Stimulated activated memory B cell treated with anti-CD40 and anti-IgM and Interleukin-4, amounts not matched to agents 10 μg/mL and 1 μg/mL and 100 μg/mL, for 72 hours (primary cell): ENCODE results near the gene ADGRB3.
"Not testable (repeated sequence)": the region's sequence is repeated elsewhere in the genome, so short reads cannot be mapped to it uniquely, and the experiment has no call there.

Experiments
- ATAC-seq: fragments of 150-1000 bp; cut with Tn5 transposase; 2 replicates; pipeline ENCODE4 v1.10.0; 2021
- H3K27ac Mint-ChIP-seq: one replicate; pipeline ENCODE4 v1.8.0; 2022; ENCODE audit warnings: mild to moderate bottlenecking, mixed read lengths
- H3K27me3 Mint-ChIP-seq: one replicate; pipeline ENCODE4 v1.8.0; 2022; ENCODE audit warnings: mixed read lengths
- H3K36me3 Mint-ChIP-seq: one replicate; pipeline ENCODE4 v1.8.0; 2022; ENCODE audit warnings: mixed read lengths
- H3K4me1 Mint-ChIP-seq: one replicate; pipeline ENCODE4 v1.8.0; 2022; ENCODE audit warnings: mixed read lengths
- H3K4me3 Mint-ChIP-seq: one replicate; pipeline ENCODE4 v1.8.0; 2022; ENCODE audit warnings: mild to moderate bottlenecking, moderate library complexity, mixed read lengths
- H3K9me3 Mint-ChIP-seq: one replicate; pipeline ENCODE4 v1.8.0; 2022; ENCODE audit warnings: mixed read lengths

ADGRB3 gene

GRCh38 chr6:68868646-68869045 lies 233.6 kb downstream of the ADGRB3 start:
- Mint-ChIP-seq H3K4me1 (no peaks in the 10 kb centered on the region), H3K4me3 (no peak overlapping the region), H3K27me3 (no peaks in the 10 kb centered on the region), H3K27ac (no peak overlapping the region), H3K36me3 (no peaks in the 10 kb centered on the region), H3K9me3 (peaks cover 11% of the 10 kb centered on the region)
- ATAC-seq = no peak

- H3K27me3 Mint-ChIP-seq = no peaks in the 10 kb centered on the region
- H3K4me3 Mint-ChIP-seq = no peak overlapping the region
- H3K27ac Mint-ChIP-seq = no peak overlapping the region
- H3K4me1 Mint-ChIP-seq = no peaks in the 10 kb centered on the region
- no peaks in the 10 kb centered on the region for H3K36me3 Mint-ChIP-seq
- no peak for ATAC-seq
- H3K9me3 Mint-ChIP-seq = no peaks in the 10 kb centered on the region
Measured at GRCh38 chr6:68873236-68873635, 238.2 kb downstream of the ADGRB3 start.

GRCh38 chr6:68874747-68875146 lies 239.7 kb downstream of the ADGRB3 start:
- Mint-ChIP-seq H3K4me3 (no peak overlapping the region), H3K27ac (no peak overlapping the region), H3K4me1 (no peaks in the 10 kb centered on the region), H3K36me3 (no peaks in the 10 kb centered on the region), H3K27me3 (no peaks in the 10 kb centered on the region), H3K9me3 (no peaks in the 10 kb centered on the region)
- no peak for ATAC-seq

GRCh38 chr6:68875403-68875802 lies 240.3 kb downstream of the ADGRB3 start:
- Mint-ChIP-seq H3K36me3 (no peaks in the 10 kb centered on the region), H3K27me3 (no peaks in the 10 kb centered on the region), H3K27ac (no peak overlapping the region), H3K4me1 (no peaks in the 10 kb centered on the region), H3K4me3 (no peak overlapping the region), H3K9me3 (no peaks in the 10 kb centered on the region)
- ATAC-seq = no peak

- H3K36me3 Mint-ChIP-seq = no peaks in the 10 kb centered on the region
- ATAC-seq = no peak
Measured at GRCh38 chr6:68876792-68877493, 241.9 kb downstream of the ADGRB3 start.

GRCh38 chr6:68880050-68880813 lies 245.2 kb downstream of the ADGRB3 start:
- H3K27me3 Mint-ChIP-seq = no peaks in the 10 kb centered on the region
- ATAC-seq = no peak
- no peaks in the 10 kb centered on the region for H3K9me3 Mint-ChIP-seq
- H3K36me3 Mint-ChIP-seq = no peaks in the 10 kb centered on the region
- H3K4me3 Mint-ChIP-seq = no peak overlapping the region
- no peak overlapping the region for H3K27ac Mint-ChIP-seq
- H3K4me1 Mint-ChIP-seq = no peaks in the 10 kb centered on the region

More at GRCh38 chr6:68876792-68877493, 241.9 kb downstream of the ADGRB3 start:
- no peak overlapping the region for H3K4me3 Mint-ChIP-seq
- H3K9me3 Mint-ChIP-seq = no peaks in the 10 kb centered on the region
- no peaks in the 10 kb centered on the region for H3K4me1 Mint-ChIP-seq
- no peak overlapping the region for H3K27ac Mint-ChIP-seq
- H3K27me3 Mint-ChIP-seq = no peaks in the 10 kb centered on the region

- not testable (repeated sequence) for H3K27ac Mint-ChIP-seq, H3K4me1 Mint-ChIP-seq, H3K9me3 Mint-ChIP-seq, H3K27me3 Mint-ChIP-seq, ATAC-seq, H3K4me3 Mint-ChIP-seq, H3K36me3 Mint-ChIP-seq
Measured at GRCh38 chr6:68883325-68883724, 248.2 kb downstream of the ADGRB3 start.

GRCh38 chr6:68891419-68891818 lies 256.3 kb downstream of the ADGRB3 start:
- Mint-ChIP-seq H3K27ac (no peak overlapping the region), H3K4me3 (no peak overlapping the region), H3K4me1 (no peaks in the 10 kb centered on the region), H3K9me3 (peaks cover 4% of the 10 kb centered on the region), H3K36me3 (no peaks in the 10 kb centered on the region), H3K27me3 (no peaks in the 10 kb centered on the region)
- no peak for ATAC-seq

GRCh38 chr6:68892452-68892851 lies 257.4 kb downstream of the ADGRB3 start:
- ATAC-seq = no peak
- Mint-ChIP-seq H3K4me1 (no peaks in the 10 kb centered on the region), H3K9me3 (peaks cover 11% of the 10 kb centered on the region), H3K36me3 (no peaks in the 10 kb centered on the region), H3K27ac (no peak overlapping the region), H3K4me3 (no peak overlapping the region), H3K27me3 (no peaks in the 10 kb centered on the region)

- Mint-ChIP-seq H3K36me3 (no peaks in the 10 kb centered on the region), H3K27ac (no peak overlapping the region), H3K4me1 (no peaks in the 10 kb centered on the region), H3K4me3 (no peak overlapping the region), H3K27me3 (no peaks in the 10 kb centered on the region), H3K9me3 (peaks cover 10% of the 10 kb centered on the region)
- ATAC-seq = no peak
Measured at GRCh38 chr6:68895929-68896328, 260.8 kb downstream of the ADGRB3 start.

GRCh38 chr6:68901044-68901443 lies 266.0 kb downstream of the ADGRB3 start:
- H3K36me3 Mint-ChIP-seq = no peaks in the 10 kb centered on the region
- H3K9me3 Mint-ChIP-seq = peaks cover 9% of the 10 kb centered on the region
- H3K27me3 Mint-ChIP-seq = no peaks in the 10 kb centered on the region
- no peaks in the 10 kb centered on the region for H3K4me1 Mint-ChIP-seq
- no peak overlapping the region for H3K4me3 Mint-ChIP-seq
- H3K27ac Mint-ChIP-seq = no peak overlapping the region
- no peak for ATAC-seq

GRCh38 chr6:68911334-68911733 lies 276.3 kb downstream of the ADGRB3 start:
- Mint-ChIP-seq H3K27ac (no peak overlapping the region), H3K36me3 (no peaks in the 10 kb centered on the region), H3K4me1 (no peaks in the 10 kb centered on the region), H3K9me3 (no peaks in the 10 kb centered on the region), H3K27me3 (no peaks in the 10 kb centered on the region), H3K4me3 (no peak overlapping the region)
- ATAC-seq = no peak

GRCh38 chr6:68911811-68912210 lies 276.7 kb downstream of the ADGRB3 start:
- Mint-ChIP-seq H3K27ac (no peak overlapping the region), H3K4me1 (no peaks in the 10 kb centered on the region), H3K36me3 (no peaks in the 10 kb centered on the region), H3K9me3 (no peaks in the 10 kb centered on the region), H3K4me3 (no peak overlapping the region), H3K27me3 (no peaks in the 10 kb centered on the region)
- no peak for ATAC-seq

GRCh38 chr6:68912805-68913204 lies 277.7 kb downstream of the ADGRB3 start:
- not testable (repeated sequence) for ATAC-seq, H3K4me1 Mint-ChIP-seq, H3K4me3 Mint-ChIP-seq, H3K27me3 Mint-ChIP-seq, H3K36me3 Mint-ChIP-seq, H3K27ac Mint-ChIP-seq, H3K9me3 Mint-ChIP-seq

GRCh38 chr6:68915586-68915985 lies 280.5 kb downstream of the ADGRB3 start:
- ATAC-seq = no peak
- no peak overlapping the region for H3K4me3 Mint-ChIP-seq
- H3K36me3 Mint-ChIP-seq = no peaks in the 10 kb centered on the region
- no peaks in the 10 kb centered on the region for H3K9me3 Mint-ChIP-seq
- H3K27me3 Mint-ChIP-seq = no peaks in the 10 kb centered on the region
- no peaks in the 10 kb centered on the region for H3K4me1 Mint-ChIP-seq
- no peak overlapping the region for H3K27ac Mint-ChIP-seq

GRCh38 chr6:68919537-68919936 lies 284.5 kb downstream of the ADGRB3 start:
- ATAC-seq = no peak
- no peaks in the 10 kb centered on the region for H3K9me3 Mint-ChIP-seq
- no peak overlapping the region for H3K4me3 Mint-ChIP-seq
- no peaks in the 10 kb centered on the region for H3K27me3 Mint-ChIP-seq
- no peak overlapping the region for H3K27ac Mint-ChIP-seq
- H3K4me1 Mint-ChIP-seq = no peaks in the 10 kb centered on the region
- H3K36me3 Mint-ChIP-seq = no peaks in the 10 kb centered on the region
